Measurements from ENCODE around the gene DCC.

Gene DCC

DNA sequence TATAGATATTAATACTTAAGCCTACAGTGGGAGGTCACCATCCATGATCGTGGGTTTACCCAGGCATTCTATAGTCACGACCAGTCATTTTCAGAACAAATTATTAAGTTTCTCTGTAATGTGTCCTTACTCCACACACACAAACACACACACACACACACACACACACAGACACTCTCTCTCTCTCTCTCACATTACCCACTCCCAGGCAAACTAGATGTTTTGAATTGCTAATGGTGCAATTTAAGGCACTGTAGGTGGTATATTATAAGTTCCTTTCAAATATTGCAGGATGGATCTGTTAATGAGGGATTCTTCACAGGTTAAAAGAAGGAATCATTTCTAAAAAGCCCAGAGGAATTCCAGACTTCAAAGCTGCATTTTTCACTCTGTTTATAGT lies 1226.6 kb downstream of the DCC start:
- TF ChIP-seq, protein P1, sequence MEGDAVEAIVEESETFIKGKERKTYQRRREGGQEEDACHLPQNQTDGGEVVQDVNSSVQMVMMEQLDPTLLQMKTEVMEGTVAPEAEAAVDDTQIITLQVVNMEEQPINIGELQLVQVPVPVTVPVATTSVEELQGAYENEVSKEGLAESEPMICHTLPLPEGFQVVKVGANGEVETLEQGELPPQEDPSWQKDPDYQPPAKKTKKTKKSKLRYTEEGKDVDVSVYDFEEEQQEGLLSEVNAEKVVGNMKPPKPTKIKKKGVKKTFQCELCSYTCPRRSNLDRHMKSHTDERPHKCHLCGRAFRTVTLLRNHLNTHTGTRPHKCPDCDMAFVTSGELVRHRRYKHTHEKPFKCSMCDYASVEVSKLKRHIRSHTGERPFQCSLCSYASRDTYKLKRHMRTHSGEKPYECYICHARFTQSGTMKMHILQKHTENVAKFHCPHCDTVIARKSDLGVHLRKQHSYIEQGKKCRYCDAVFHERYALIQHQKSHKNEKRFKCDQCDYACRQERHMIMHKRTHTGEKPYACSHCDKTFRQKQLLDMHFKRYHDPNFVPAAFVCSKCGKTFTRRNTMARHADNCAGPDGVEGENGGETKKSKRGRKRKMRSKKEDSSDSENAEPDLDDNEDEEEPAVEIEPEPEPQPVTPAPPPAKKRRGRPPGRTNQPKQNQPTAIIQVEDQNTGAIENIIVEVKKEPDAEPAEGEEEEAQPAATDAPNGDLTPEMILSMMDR (IDR thresholded peaks at IDR 0.05; ENCODE audit: low read depth, low read length, missing control alignments), result no peak

DNA sequence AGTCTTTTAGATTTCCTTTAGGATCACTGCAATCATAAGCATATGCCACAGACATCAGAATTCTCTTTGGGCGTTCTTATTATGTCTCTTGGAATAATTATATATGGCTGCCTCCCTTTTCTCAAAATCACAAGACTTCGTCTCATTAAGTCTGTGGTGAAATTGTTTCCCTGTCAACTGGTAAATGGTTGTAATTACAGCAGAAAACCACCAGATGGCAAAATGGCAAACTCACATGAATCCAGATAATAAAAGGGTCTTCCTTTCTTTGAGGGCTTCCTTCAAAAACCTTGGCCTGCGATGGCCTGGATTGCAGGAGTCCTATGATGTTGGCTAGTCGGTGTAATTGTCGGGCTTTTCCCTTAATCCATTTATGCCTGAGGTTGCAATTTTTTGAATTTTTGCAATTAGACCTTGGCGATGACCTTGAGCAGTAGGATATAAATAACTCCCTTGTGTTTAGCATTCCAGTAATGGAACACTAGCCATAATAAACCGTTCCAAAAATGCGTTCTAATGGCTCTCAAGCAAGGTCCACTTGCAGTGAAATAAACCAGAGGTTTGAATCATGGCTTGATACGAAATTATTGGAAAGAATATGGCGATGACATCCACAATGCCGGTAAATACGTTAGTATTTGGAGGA lies 1228.1 kb downstream of the DCC start:
- no peak overlapping the region for H3K4me3 ChIP-seq (replicated peaks; ENCODE audit: low read depth, low read length)
- TF ChIP-seq, protein P1 (IDR thresholded peaks at IDR 0.05; ENCODE audit: low read depth, low read length, missing control alignments), result peak; percentile 38
- no peak for DNase-seq (ENCODE audit: extremely low read depth, low read depth)

More for the DNA sequence above, 1226.6 kb downstream of the DCC start:
- H3K4me3 ChIP-seq (replicated peaks; ENCODE audit: low read depth, low read length), result no peak overlapping the region
- DNase-seq (ENCODE audit: extremely low read depth, low read depth), result no peak

Data from HFF-Myc (cell line).